Measurements from ENCODE around the gene ZNF536. TPM values are rescaled to one million over a fixed set of nuclear protein-coding genes. Genes with fewer than 3 reads are reported as not detected.

The ZNF536 gene
- total RNA-seq, 2 donors from 2014 or later, result 0.41 to 1.5 TPM

DNA sequence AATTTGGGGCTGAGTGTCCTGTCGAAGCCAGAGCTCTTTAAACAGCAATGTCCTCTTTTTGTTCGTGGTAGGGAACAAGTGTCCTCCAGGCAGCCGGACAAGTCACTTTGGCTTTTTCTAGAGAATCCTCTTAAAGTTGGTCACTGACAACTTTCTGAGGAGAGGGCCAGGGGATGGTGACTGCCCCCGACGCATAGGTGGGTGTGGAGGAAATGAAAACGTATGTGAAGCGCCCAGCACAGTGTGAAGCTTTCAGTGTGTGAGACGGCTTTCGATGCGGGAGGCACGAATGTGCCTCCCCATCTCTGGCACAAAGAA, 45.8 kb upstream of the ZNF536 start:
- no peak overlapping the region for H3K27ac ChIP-seq
- H3K27me3 ChIP-seq (replicated peaks; ENCODE audit: insufficient read depth), result no peaks in the 10 kb centered on the region
- H3K36me3 ChIP-seq, result no peaks in the 10 kb centered on the region
- DNase-seq (ENCODE audit: low spot score) (no peak), ATAC-seq (ENCODE audit: insufficient number of reproducible peaks, low FRiP score, low read depth) (no peak)
- no peaks in the 10 kb centered on the region for H3K4me1 ChIP-seq (ENCODE audit: control insufficient read depth in 1 of 2, low read depth in 2 of 2)
- H3K4me3 ChIP-seq, result no peak overlapping the region
- no peaks in the 10 kb centered on the region for H3K9me3 ChIP-seq
- TF ChIP-seq, protein P1, sequence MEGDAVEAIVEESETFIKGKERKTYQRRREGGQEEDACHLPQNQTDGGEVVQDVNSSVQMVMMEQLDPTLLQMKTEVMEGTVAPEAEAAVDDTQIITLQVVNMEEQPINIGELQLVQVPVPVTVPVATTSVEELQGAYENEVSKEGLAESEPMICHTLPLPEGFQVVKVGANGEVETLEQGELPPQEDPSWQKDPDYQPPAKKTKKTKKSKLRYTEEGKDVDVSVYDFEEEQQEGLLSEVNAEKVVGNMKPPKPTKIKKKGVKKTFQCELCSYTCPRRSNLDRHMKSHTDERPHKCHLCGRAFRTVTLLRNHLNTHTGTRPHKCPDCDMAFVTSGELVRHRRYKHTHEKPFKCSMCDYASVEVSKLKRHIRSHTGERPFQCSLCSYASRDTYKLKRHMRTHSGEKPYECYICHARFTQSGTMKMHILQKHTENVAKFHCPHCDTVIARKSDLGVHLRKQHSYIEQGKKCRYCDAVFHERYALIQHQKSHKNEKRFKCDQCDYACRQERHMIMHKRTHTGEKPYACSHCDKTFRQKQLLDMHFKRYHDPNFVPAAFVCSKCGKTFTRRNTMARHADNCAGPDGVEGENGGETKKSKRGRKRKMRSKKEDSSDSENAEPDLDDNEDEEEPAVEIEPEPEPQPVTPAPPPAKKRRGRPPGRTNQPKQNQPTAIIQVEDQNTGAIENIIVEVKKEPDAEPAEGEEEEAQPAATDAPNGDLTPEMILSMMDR (IDR thresholded peaks at IDR 0.05), result no peak

DNA sequence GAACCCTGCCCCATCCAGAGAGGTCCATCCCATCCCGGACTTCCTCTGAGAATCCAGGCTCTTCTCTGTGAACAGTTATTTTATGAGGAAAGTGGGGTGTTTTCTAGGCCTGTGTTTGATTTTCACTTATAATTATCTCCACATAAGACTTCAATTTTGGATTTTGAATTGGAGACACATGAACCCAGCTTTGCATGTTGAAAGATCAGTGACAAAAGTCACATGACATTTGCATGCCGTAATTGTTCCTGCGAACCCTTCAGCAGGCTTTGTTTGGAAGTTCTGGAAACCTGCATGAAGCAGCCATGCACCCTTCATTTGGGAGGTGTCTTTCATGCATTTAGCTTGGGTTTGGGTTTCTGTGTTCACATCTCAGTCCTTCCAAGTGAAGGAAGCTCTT, 44.9 kb upstream of the ZNF536 start:
- TF ChIP-seq, protein P1 (IDR thresholded peaks at IDR 0.05), result no peak
- H3K9me3 ChIP-seq, result no peaks in the 10 kb centered on the region
- no peaks in the 10 kb centered on the region for H3K4me1 ChIP-seq (ENCODE audit: control insufficient read depth in 1 of 2, low read depth in 2 of 2)
- no peak overlapping the region for H3K27ac ChIP-seq
- ATAC-seq (ENCODE audit: insufficient number of reproducible peaks, low FRiP score, low read depth) (no peak), DNase-seq (ENCODE audit: low spot score) (no peak)
- no peaks in the 10 kb centered on the region for H3K36me3 ChIP-seq
- H3K27me3 ChIP-seq (replicated peaks; ENCODE audit: insufficient read depth), result no peaks in the 10 kb centered on the region
- H3K4me3 ChIP-seq, result no peak overlapping the region

DNA sequence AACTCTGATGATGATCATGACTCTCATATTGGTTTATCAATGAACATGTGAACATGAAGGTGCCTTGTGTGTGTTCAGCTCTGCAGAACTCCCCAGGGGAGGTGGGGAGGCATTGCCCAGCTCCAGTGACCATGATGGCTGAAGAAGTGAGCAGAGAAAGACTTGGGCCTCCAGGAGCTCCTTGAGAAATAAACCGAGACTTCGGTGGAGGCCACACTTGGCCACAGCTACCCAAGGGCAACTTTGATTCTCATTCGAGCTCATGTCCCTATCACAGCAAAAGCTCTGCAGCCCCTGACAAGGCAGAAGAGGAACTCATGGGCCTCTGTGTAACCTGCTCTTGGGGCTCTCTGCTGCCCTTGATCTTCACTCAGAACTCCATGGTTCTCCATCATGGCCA, 44.1 kb upstream of the ZNF536 start:
- TF ChIP-seq, protein P1 (IDR thresholded peaks at IDR 0.05), result no peak

DNA sequence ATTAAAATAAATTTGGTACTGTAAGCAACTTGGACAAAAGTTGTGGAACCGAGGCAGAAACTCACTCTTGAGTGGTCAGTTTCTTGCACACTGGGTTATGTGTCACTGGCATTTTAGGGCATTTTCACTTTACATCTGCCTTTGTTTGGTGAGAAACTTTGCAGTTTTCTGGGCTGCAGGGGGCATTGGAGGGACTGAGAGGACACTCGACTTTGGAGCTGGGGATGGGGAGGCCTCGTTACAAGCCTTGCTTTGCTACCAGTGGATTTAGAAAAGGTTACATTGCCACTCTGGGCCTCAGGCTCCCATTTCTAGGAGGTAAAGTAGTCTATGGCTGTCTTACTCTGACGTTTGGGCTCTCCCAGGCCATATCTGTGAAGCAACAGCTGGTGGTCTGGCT, 41.9 kb upstream of the ZNF536 start:
- Histone ChIP-seq H3K27ac (no peak overlapping the region), H3K36me3 (no peaks in the 10 kb centered on the region), H3K4me3 (no peak overlapping the region), H3K4me1 (ENCODE audit: control insufficient read depth in 1 of 2, low read depth in 2 of 2) (no peaks in the 10 kb centered on the region), H3K9me3 (no peaks in the 10 kb centered on the region), H3K27me3 (replicated peaks; ENCODE audit: insufficient read depth) (no peaks in the 10 kb centered on the region)
- TF ChIP-seq, protein P1 (IDR thresholded peaks at IDR 0.05), result no peak
- ATAC-seq (ENCODE audit: insufficient number of reproducible peaks, low FRiP score, low read depth) (no peak), DNase-seq (ENCODE audit: low spot score) (no peak)

More for the DNA sequence above, 44.1 kb upstream of the ZNF536 start:
- Histone ChIP-seq H3K27me3 (replicated peaks; ENCODE audit: insufficient read depth) (no peaks in the 10 kb centered on the region), H3K27ac (no peak overlapping the region), H3K36me3 (no peaks in the 10 kb centered on the region), H3K4me1 (ENCODE audit: control insufficient read depth in 1 of 2, low read depth in 2 of 2) (no peaks in the 10 kb centered on the region), H3K4me3 (no peak overlapping the region), H3K9me3 (no peaks in the 10 kb centered on the region)
- no peak for DNase-seq (ENCODE audit: low spot score)
- no peak for ATAC-seq (ENCODE audit: insufficient number of reproducible peaks, low FRiP score, low read depth)

DNA sequence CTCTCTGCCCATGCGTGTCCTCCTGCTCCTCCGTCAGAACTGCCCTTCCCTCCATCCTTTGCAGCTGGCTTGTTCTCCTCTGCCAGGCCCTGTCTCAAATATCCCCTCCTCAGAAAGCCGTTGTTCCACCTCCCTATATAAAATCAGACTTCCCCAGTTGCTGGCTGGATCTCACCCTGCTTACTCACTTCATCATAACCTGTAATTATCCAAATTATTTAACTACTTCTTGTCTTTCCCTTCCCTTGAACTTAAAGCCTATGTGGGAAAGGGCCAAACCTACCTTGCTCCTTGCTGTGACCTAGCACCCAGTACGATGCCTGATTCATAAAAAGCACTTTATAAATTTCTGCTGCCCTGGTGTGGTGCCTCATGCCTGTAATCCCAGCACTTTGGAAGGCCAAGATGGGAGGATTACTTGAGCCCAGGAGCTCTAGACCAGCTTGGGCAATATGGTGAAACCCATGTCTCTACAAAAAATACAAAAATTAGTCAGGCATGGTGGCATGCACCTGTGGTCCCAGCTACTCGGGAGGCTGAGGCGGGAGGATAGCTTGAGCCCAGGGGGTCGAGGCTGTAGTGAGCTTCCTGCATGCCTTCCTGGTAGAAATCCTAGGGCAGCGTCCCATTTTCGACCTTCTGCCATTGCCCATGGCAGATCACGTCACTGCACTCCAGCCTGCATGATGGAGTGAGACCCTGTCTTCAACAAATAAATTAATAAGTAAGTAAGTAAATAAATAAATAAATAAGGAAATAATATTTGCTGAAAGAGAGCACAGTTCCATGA, 39.5 kb upstream of the ZNF536 start:
- ATAC-seq (ENCODE audit: insufficient number of reproducible peaks, low FRiP score, low read depth), result no peak
- Histone ChIP-seq H3K27me3 (replicated peaks; ENCODE audit: insufficient read depth) (no peaks in the 10 kb centered on the region), H3K9me3 (no peaks in the 10 kb centered on the region), H3K27ac (no peak overlapping the region), H3K4me1 (ENCODE audit: control insufficient read depth in 1 of 2, low read depth in 2 of 2) (no peaks in the 10 kb centered on the region), H3K36me3 (no peaks in the 10 kb centered on the region), H3K4me3 (no peak overlapping the region)
- TF ChIP-seq, protein P1 (IDR thresholded peaks at IDR 0.05), result no peak
- DNase-seq (ENCODE audit: low spot score), result no peak

Measured in thoracic aorta (tissue), 2 donors.